Parathyroid adenoma (tissue), 2 donors: ENCODE data around the gene CIAO3.

Experiments used
- H2AFZ ChIP-seq: fragments of 300-600 bp; sonication (generic); one replicate; pipeline ENCODE4 v1.7.0; 2017; ENCODE audit warnings: antibody characterized with exemption, mild to moderate bottlenecking
- H3K27ac ChIP-seq: fragments of 300-600 bp; sonication (generic); one replicate; pipeline ENCODE4 v1.7.0; 2017
- H3K27me3 ChIP-seq: fragments of 300-600 bp; sonication (generic); one replicate; pipeline ENCODE4 v1.7.0; 2017; ENCODE audit warnings: low read length; ENCODE audit not compliant: control insufficient read depth, insufficient read depth
- H3K36me3 ChIP-seq: fragments of 300-600 bp; sonication (generic); one replicate; pipeline ENCODE4 v1.7.0; 2017; ENCODE audit warnings: low read length; ENCODE audit not compliant: control insufficient read depth, insufficient read depth
- H3K4me1 ChIP-seq: fragments of 300-600 bp; sonication (generic); one replicate; pipeline ENCODE4 v1.7.0; 2017; ENCODE audit warnings: control low read depth
- H3K4me2 ChIP-seq: fragments of 300-600 bp; sonication (generic); one replicate; pipeline ENCODE4 v1.7.0; 2017; ENCODE audit warnings: low read length
- H3K4me3 ChIP-seq: fragments of 300-600 bp; sonication (generic); one replicate; pipeline ENCODE4 v1.7.0; 2017; ENCODE audit warnings: low read depth, low read length
- H3K79me2 ChIP-seq: fragments of 300-600 bp; sonication (generic); one replicate; pipeline ENCODE4 v1.7.0; 2017; ENCODE audit warnings: control low read depth
- H3K9ac ChIP-seq: fragments of 300-600 bp; sonication (generic); one replicate; pipeline ENCODE4 v1.7.0; 2017; ENCODE audit warnings: mild to moderate bottlenecking
- H3K9me3 ChIP-seq: fragments of 300-600 bp; sonication (generic); one replicate; pipeline ENCODE4 v1.7.0; 2017; ENCODE audit warnings: low read length; ENCODE audit not compliant: control insufficient read depth
- CTCF ChIP-seq: fragments of 300-600 bp; sonication (generic); IDR thresholded peaks from one replicate; pipeline ENCODE4 v1.7.0; 2017; ENCODE audit warnings: antibody characterized with exemption, mild to moderate bottlenecking
- donor health status: primary hyperparathyroidism.

CIAO3 gene

GRCh38 chr16:683396-684070 is 57.3 kb downstream of the CIAO3 start:
- Histone ChIP-seq H3K4me3 (peak overlapping the region; percentile 38), H3K9me3 (no peaks in the 10 kb centered on the region), H3K4me2 (peak overlapping the region; percentile 76), H3K27me3 (no peaks in the 10 kb centered on the region), H3K27ac (peak overlapping the region; percentile 39), H3K79me2 (peaks cover 8% of the 10 kb centered on the region), H3K36me3 (no peaks in the 10 kb centered on the region), H3K4me1 (peaks cover 9% of the 10 kb centered on the region), H2AFZ (no peak overlapping the region), H3K9ac (no peak overlapping the region)
- TF ChIP-seq CTCF, result no peak

- TF ChIP-seq CTCF, result no peak
- no peaks in the 10 kb centered on the region for H3K27me3 ChIP-seq
- no peaks in the 10 kb centered on the region for H3K9me3 ChIP-seq
- peak overlapping the region; percentile 76 for H3K4me2 ChIP-seq
- no peak overlapping the region for H3K27ac ChIP-seq
- H3K4me1 ChIP-seq, result peaks cover 9% of the 10 kb centered on the region
- peaks cover 8% of the 10 kb centered on the region for H3K79me2 ChIP-seq
- H3K36me3 ChIP-seq, result no peaks in the 10 kb centered on the region
- H2AFZ ChIP-seq, result no peak overlapping the region
- no peak overlapping the region for H3K4me3 ChIP-seq
- H3K9ac ChIP-seq, result no peak overlapping the region
Measured at GRCh38 chr16:682493-683395, 58.1 kb downstream of the CIAO3 start.

GRCh38 chr16:681746-682427 is 58.9 kb downstream of the CIAO3 start:
- Histone ChIP-seq H3K79me2 (peaks cover 8% of the 10 kb centered on the region), H2AFZ (no peak overlapping the region), H3K4me1 (peaks cover 9% of the 10 kb centered on the region), H3K27ac (peak overlapping the region; percentile 79), H3K4me3 (peak overlapping the region; percentile 77), H3K9me3 (no peaks in the 10 kb centered on the region), H3K9ac (no peak overlapping the region), H3K4me2 (peak overlapping the region; percentile 11), H3K27me3 (no peaks in the 10 kb centered on the region), H3K36me3 (no peaks in the 10 kb centered on the region)
- no peak for TF ChIP-seq CTCF

DNA sequence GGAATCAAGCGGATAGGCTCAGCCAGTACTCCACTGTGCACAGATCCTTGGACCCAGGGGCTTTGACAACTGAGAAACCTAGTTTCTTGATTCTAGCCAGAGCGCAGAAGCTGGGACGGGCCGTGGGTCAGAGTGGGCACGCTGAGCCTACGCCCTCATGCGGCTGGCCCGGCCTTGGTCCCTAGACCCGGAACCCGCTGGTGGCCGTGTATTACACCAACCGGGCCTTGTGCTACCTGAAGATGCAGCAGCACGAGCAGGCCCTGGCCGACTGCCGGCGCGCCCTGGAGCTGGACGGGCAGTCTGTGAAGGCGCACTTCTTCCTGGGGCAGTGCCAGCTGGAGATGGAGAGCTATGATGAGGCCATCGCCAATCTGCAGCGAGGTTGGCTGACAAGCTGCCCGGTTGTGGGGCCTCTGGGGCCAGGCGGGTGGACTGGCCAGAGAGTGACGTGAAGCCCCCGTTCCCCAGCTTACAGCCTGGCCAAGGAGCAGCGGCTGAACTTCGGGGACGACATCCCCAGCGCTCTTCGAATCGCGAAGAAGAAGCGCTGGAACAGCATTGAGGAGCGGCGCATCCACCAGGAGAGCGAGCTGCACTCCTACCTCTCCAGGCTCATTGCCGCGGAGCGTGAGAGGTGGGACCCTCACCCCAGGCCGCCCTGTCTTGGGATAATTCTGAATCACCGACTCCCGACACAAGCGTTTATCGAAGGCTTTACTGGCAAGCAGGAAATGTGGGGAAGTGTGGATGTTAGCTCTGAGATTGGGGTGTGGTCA is 59.6 kb downstream of the CIAO3 start:
- Histone ChIP-seq H3K27me3 (no peaks in the 10 kb centered on the region), H3K4me3 (peak overlapping the region; percentile 77), H3K79me2 (peaks cover 8% of the 10 kb centered on the region)

More for the DNA sequence above, 59.6 kb downstream of the CIAO3 start:
- Histone ChIP-seq H2AFZ (no peak overlapping the region), H3K9ac (peak overlapping the region; percentile 73), H3K9me3 (no peaks in the 10 kb centered on the region), H3K36me3 (no peaks in the 10 kb centered on the region), H3K27ac (peak overlapping the region; percentile 79), H3K4me2 (peak overlapping the region; percentile 79), H3K4me1 (peaks cover 9% of the 10 kb centered on the region)
- peak; percentile 21 for TF ChIP-seq CTCF
